ENCODE measurements around the gene PTPRM. TPM values are rescaled to one million over a fixed set of nuclear protein-coding genes. Genes with fewer than 3 reads are reported as not detected.
"Not testable (repeated sequence)": the region's sequence is repeated elsewhere in the genome, so short reads cannot be mapped to it uniquely, and the experiment has no call there.

PTPRM gene
- total RNA-seq, 1 donor from 2014 or later: 257 TPM

- intact Hi-C loops (cut with DNase I): no loop called here
- TF ChIP-seq, protein P1, sequence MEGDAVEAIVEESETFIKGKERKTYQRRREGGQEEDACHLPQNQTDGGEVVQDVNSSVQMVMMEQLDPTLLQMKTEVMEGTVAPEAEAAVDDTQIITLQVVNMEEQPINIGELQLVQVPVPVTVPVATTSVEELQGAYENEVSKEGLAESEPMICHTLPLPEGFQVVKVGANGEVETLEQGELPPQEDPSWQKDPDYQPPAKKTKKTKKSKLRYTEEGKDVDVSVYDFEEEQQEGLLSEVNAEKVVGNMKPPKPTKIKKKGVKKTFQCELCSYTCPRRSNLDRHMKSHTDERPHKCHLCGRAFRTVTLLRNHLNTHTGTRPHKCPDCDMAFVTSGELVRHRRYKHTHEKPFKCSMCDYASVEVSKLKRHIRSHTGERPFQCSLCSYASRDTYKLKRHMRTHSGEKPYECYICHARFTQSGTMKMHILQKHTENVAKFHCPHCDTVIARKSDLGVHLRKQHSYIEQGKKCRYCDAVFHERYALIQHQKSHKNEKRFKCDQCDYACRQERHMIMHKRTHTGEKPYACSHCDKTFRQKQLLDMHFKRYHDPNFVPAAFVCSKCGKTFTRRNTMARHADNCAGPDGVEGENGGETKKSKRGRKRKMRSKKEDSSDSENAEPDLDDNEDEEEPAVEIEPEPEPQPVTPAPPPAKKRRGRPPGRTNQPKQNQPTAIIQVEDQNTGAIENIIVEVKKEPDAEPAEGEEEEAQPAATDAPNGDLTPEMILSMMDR (IDR thresholded peaks at IDR 0.05): no peak
- no peak for DNase-seq (ENCODE audit: low spot score in 2 of 2)
Observed at GRCh38 chr18:8443505-8443904, 876.4 kb downstream of the PTPRM start.

DNA sequence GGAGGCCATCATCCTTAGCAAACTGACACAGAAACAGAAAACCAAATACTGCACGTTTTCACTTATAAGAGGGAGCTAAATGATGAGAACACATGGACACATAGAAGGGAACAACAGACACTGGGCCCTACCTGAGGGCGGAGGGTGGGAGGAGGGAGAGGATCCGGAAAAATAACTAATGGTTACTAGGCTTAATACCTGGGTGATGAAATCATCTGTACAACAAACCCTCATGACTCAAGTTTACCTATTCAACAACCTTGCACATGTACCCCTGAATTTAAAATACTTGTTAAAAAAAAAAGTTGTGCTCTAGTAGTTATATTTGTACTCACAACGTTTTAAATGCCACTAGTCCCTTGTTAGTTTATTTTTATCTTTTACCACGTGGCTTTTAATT, 879.8 kb downstream of the PTPRM start:
- intact Hi-C loops (cut with DNase I); H3K27ac ChIP-seq; H3K4me1 ChIP-seq; H3K9me3 ChIP-seq; H3K27me3 ChIP-seq; H3K36me3 ChIP-seq; H3K4me3 ChIP-seq; DNase-seq (ENCODE audit: low spot score in 2 of 2): not testable (repeated sequence)

More at GRCh38 chr18:8443505-8443904, 876.4 kb downstream of the PTPRM start:
- H3K27ac ChIP-seq: no peak overlapping the region
- no peaks in the 10 kb centered on the region for H3K4me1 ChIP-seq
- no peaks in the 10 kb centered on the region for H3K27me3 ChIP-seq
- H3K9me3 ChIP-seq: peaks cover 4 to 5% of the 10 kb centered on the region in 2 donors
- no peaks in the 10 kb centered on the region for H3K36me3 ChIP-seq
- H3K4me3 ChIP-seq: no peak overlapping the region

DNA sequence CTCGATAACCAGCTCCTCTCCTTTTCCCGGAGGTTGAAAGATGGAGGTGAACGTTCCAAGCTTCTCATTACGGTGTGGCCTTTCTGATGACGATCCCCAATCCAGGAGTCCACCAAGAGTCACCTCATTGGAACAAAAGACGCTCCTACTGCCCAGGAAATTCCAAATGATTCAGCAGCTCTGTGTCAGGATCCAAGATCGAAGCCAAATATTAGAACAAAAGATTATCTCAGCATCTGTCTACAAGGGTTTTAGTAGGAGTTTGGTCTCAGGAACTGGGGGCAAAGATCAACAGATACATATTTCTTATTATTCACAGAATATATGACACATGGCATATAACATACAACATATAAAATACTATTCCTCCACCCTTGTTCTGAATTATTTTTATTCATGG, 881.0 kb downstream of the PTPRM start:
- DNase-seq (ENCODE audit: low spot score in 2 of 2): no peak
- intact Hi-C loops (cut with DNase I): no loop called here
- Histone ChIP-seq H3K36me3 (no peaks in the 10 kb centered on the region), H3K4me1 (no peaks in the 10 kb centered on the region), H3K4me3 (no peak overlapping the region), H3K27ac (no peak overlapping the region), H3K27me3 (no peaks in the 10 kb centered on the region), H3K9me3 (no peaks in the 10 kb centered on the region)
- TF ChIP-seq, protein P1 (IDR thresholded peaks at IDR 0.05): no peak

GRCh38 chr18:8450013-8450412, 882.9 kb downstream of the PTPRM start:
- Histone ChIP-seq H3K9me3 (no peaks in the 10 kb centered on the region), H3K4me1 (no peaks in the 10 kb centered on the region), H3K36me3 (no peaks in the 10 kb centered on the region), H3K27ac (no peak overlapping the region), H3K4me3 (no peak overlapping the region), H3K27me3 (no peaks in the 10 kb centered on the region)
- TF ChIP-seq, protein P1 (IDR thresholded peaks at IDR 0.05): no peak
- intact Hi-C loops (cut with DNase I): no loop called here
- no peak for DNase-seq (ENCODE audit: low spot score in 2 of 2)

GRCh38 chr18:8450898-8451665, 884.0 kb downstream of the PTPRM start:
- Histone ChIP-seq H3K36me3 (no peaks in the 10 kb centered on the region), H3K27me3 (no peaks in the 10 kb centered on the region), H3K4me3 (no peak overlapping the region), H3K9me3 (no peaks in the 10 kb centered on the region), H3K27ac (no peak overlapping the region), H3K4me1 (no peaks in the 10 kb centered on the region)
- TF ChIP-seq, protein P1 (IDR thresholded peaks at IDR 0.05): no peak
- no peak for DNase-seq (ENCODE audit: low spot score in 2 of 2)
- intact Hi-C loops (cut with DNase I): no loop called here

- Histone ChIP-seq H3K4me1 (no peaks in the 10 kb centered on the region), H3K36me3 (no peaks in the 10 kb centered on the region), H3K27ac (no peak overlapping the region), H3K4me3 (no peak overlapping the region), H3K27me3 (no peaks in the 10 kb centered on the region), H3K9me3 (no peaks in the 10 kb centered on the region)
- TF ChIP-seq, protein P1 (IDR thresholded peaks at IDR 0.05): no peak
- intact Hi-C loops (cut with DNase I): no loop called here
- DNase-seq (ENCODE audit: low spot score in 2 of 2): no peak
Observed at GRCh38 chr18:8453528-8453927, 886.4 kb downstream of the PTPRM start.

Measured in ascending aorta (tissue), 2 donors.